AG10803 (cell line): ENCODE data around the gene LPP.

ENCODE experiments used
- DNase-seq: peaks from one replicate; pipeline ENCODE4 v3.0.0; 2010; ENCODE audit warnings: low read depth
- H3K4me3 ChIP-seq: 2 replicates; pipeline ENCODE4 v1.5.1; 2011; ENCODE audit warnings: mild to moderate bottlenecking, low read length, control low read depth
- TF ChIP-seq, protein P1 (sequence below): conservative IDR thresholded peaks from 2 replicates; pipeline ENCODE4 v1.5.1; 2011; ENCODE audit warnings: mild to moderate bottlenecking, low read length, control low read depth, inconsistent platforms

The LPP gene

DNA sequence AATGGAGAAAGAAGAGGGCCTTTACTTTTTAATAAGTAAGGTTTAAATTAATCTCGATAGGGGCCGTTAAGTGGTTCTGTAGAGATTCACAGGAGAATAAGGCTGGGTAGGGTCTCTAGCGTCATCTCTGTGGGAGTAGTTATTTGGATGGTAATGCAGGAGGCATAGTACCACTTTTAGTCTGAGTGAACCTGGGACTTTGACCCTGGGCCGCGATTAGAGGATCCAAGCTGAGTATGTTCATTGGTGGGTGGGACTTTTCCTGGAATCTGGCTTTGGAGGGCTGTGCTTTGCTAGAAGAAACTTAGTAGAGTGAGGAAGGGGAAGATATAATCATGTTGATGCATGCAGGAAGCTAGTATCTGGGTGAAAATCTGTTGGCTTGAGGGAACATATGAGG is 4.0 kb downstream of the LPP start:
- no peak overlapping the region for H3K4me3 ChIP-seq
- DNase-seq, result no peak
- TF ChIP-seq, protein P1, sequence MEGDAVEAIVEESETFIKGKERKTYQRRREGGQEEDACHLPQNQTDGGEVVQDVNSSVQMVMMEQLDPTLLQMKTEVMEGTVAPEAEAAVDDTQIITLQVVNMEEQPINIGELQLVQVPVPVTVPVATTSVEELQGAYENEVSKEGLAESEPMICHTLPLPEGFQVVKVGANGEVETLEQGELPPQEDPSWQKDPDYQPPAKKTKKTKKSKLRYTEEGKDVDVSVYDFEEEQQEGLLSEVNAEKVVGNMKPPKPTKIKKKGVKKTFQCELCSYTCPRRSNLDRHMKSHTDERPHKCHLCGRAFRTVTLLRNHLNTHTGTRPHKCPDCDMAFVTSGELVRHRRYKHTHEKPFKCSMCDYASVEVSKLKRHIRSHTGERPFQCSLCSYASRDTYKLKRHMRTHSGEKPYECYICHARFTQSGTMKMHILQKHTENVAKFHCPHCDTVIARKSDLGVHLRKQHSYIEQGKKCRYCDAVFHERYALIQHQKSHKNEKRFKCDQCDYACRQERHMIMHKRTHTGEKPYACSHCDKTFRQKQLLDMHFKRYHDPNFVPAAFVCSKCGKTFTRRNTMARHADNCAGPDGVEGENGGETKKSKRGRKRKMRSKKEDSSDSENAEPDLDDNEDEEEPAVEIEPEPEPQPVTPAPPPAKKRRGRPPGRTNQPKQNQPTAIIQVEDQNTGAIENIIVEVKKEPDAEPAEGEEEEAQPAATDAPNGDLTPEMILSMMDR, result no peak

DNA sequence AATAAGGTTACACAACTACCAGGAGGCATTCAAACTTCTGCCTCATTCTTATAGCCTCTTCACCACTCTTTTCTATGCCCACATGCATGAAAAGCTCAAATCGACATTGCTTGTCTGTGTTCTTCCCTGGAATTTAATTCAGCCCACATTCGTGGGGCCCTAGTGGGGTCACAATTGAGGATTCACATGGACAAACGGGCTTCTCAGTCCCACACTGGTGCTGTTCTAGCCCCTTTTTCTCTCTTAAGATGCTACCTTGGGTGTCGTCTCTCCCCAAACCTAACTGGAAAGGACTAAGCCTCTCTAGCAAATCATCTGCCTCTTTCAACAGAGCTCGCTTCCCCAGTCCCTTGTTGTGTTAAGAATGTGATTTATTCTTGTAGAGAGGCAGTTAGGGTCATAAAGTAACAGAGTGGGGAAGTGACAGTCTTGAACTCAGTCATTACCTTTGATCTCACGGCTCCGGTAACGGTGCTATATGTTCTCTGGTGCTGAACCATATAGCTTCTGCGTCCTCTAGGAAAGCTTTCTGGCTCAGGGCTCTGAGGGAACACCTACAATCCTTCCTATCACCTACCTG is 4.9 kb downstream of the LPP start:
- no peak overlapping the region for H3K4me3 ChIP-seq
- TF ChIP-seq, protein P1, result no peak
- DNase-seq, result no peak

DNA sequence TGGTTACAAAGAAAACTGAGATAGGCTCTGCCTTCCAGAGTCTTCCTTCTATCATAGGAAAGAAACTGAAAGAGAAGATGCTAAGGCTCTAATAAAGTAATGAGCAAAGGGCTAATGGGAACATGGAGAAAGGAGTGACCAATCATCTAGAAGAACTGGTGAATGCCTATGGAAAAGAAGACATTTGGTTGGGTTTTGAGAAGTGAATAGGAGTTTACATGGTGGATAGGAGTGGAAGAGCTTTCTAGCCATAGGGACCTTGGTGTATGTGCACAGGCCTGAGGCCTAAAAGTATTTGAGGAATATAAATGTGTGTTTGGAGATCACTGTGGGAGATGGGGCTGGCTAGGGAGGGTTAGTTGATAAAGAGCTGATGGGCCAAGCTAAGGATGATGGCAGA is 6.8 kb downstream of the LPP start:
- no peak for DNase-seq
- TF ChIP-seq, protein P1, result no peak
- H3K4me3 ChIP-seq, result no peak overlapping the region

DNA sequence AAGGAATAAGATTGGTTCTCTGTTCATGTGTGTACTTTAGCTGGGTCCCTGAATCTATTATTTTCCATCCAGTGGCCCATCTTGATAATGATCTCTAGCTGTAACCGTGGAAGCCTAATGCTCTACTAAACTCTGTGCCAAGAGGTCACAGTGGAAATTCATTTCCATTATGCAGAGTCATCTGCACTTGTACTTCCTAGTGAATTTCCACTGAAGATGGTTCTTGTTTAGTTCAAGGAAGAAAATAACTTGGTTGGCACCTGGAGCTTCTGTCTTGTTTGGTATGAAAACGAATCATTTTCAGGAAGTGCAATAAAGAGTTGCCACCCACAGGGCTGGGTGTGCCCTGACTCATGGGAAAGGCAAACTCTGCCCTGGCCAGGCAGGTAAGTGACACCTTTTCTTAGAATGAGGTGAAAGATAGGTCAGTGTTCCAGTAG is 10.3 kb downstream of the LPP start:
- no peak for DNase-seq
- H3K4me3 ChIP-seq, result no peak overlapping the region
- TF ChIP-seq, protein P1, result no peak

DNA sequence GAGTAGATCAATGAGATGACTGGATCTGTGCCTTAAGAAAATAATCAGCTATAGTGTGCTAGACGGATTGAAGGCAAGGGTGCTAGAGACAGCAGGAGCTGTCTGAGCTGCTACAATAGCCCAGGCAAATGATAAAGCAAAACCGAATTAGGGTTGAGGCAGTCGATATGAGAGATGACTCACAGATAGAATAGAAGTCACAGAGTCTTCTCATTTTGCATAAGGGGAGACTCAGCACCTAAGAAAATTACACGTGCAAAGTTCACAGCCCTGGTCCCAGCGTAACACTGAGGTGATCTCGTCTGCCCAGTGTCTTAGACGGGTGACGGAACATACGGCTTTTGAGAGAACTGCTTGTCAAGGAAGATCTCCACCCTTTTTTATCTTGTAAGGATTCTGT is 11.6 kb downstream of the LPP start:
- H3K4me3 ChIP-seq, result no peak overlapping the region
- DNase-seq, result no peak
- TF ChIP-seq, protein P1, result no peak

DNA sequence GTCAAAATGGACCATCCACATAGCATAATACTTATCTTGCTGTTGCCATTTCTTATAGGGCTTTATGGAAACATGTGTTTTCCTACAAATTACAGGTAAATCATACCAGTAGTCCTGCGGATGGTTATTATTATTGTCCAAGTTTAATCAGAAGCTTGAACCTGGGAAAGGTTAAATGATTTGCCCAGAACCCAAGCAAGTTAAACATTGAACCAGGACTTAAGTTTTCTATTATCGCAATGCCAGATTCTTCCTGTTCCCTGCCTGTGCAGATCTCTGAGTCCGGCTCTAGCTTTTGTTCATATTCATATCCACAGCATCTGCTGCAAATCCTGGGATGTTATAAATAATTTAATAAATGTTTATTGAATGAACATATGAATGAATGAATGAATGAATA is 12.5 kb downstream of the LPP start:
- DNase-seq, result no peak

DNA sequence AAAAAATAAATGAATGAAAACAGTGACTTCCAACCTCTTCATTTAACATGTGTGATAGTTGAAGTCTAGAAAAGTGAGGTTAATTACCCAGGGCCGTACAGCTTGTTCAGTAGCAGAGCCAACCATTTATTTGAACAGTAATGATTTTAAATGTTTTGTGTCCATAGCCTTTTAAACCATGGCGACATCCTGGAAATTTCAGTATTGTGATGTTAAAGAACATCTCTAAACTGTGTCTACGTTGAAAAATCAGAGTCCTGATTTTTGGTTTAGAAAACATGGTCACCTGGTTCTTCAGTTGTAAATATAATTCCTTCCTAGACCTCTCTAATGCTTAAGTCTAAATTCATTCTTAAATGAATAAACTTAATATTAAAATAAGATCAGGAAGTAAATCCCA is 14.2 kb downstream of the LPP start:
- H3K4me3 ChIP-seq, result no peak overlapping the region
- DNase-seq, result no peak
- TF ChIP-seq, protein P1, result no peak

More for the DNA sequence above, 12.5 kb downstream of the LPP start:
- TF ChIP-seq, protein P1, result no peak
- no peak overlapping the region for H3K4me3 ChIP-seq
